ENCODE results near the gene MOB3B. TPM values are rescaled to one million over a fixed set of nuclear protein-coding genes. Genes with fewer than 3 reads are reported as not detected.

The MOB3B gene
- total and polyA plus RNA-seq, 10 of the 15 experiments (the other 5 are each of a cell fraction or from before 2014, with no cell fraction given), result 0.44 to 2.7 (median 0.91) TPM

DNA sequence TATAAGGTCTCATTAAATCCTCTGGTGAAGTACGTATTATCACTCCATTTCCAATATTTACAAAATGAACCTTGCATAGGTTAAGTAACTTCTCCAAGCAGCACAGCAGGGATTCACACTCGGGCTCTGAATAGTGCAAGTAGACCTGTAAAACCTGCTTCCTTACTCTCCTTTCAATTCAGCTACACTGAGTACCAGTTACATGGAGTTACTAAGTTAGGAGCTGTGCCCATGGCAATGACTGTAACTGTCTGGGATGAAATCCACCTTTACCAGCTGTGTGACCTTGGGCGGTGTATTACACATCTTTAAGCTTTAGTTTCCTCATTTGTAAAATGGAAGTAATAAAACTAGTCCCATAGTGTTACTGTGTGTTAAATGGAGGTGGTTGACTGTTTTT lies 15.9 kb upstream of the MOB3B start:
- Histone ChIP-seq H3K79me2 (ENCODE audit: control insufficient read depth, insufficient read depth, low read length) (no peaks in the 10 kb centered on the region), H3K36me3 (ENCODE audit: control insufficient read depth in 2 of 2, insufficient read depth in 2 of 2, low read length in 1 of 2) (no peaks in the 10 kb centered on the region; a peak in 1 of 4 replicates), H3K4me3 (no peak overlapping the region), H2AFZ (ENCODE audit: control insufficient read depth, low read depth, low read length) (no peak overlapping the region), H3K9ac (ENCODE audit: control insufficient read depth, insufficient read depth, low read length) (no peak overlapping the region), H4K20me1 (ENCODE audit: control insufficient read depth, insufficient read depth) (no peaks in the 10 kb centered on the region), H3K9me3 (replicated peaks; ENCODE audit: control insufficient read depth, insufficient read depth, low read length) (no peaks in the 10 kb centered on the region), H3K4me2 (ENCODE audit: control insufficient read depth, insufficient read depth) (no peak overlapping the region), H3K27ac (ENCODE audit: control insufficient read depth, insufficient read depth) (no peak overlapping the region), H3K4me1 (ENCODE audit: control insufficient read depth, insufficient read depth, low read length) (no peaks in the 10 kb centered on the region), H3K27me3 (replicated peaks in 1 of 2; ENCODE audit: control insufficient read depth in 2 of 2, insufficient read depth in 2 of 2, low read length in 1 of 2) (no peaks in the 10 kb centered on the region)
- intact Hi-C loops (cut with micrococcal nuclease; ENCODE audit: unreplicated experiment) (loop anchor here (5.0 kb wide), 1 partner anchor 298 kb away; no protein-coding TSS in a partner anchor), in situ Hi-C loops (cut with MboI) (no loop called here)
- ChIA-PET POLR2A (no interaction called here), CTCF (interaction anchor here (0.9 to 6.2 kb wide), 10 partner anchors 8 to 513 kb away, joined by 3 to 100 read pairs (median 6); partner anchors contain the start of gene MOB3B), RAD21 (ENCODE audit: unreplicated experiment) (interaction anchor here (1.2 to 5.8 kb wide), 4 partner anchors 12 to 527 kb away, joined by 3 to 85 read pairs (median 4); no protein-coding TSS in a partner anchor), SMC1A (ENCODE audit: uncharacterized antibody, unreplicated experiment) (interaction anchor here (0.6 to 5.8 kb wide), 11 partner anchors 11 to 376 kb away, joined by 3 to 91 read pairs (median 4); partner anchors contain the start of genes C9orf72 and MOB3B)
- DNase-seq (ENCODE audit: low read depth, low spot score) (no peak), ATAC-seq (no peak), FAIRE-seq (peak; percentile 75)
- WGBS (ENCODE audit: insufficient coverage, insufficient replicate concordance, low lambda C conversion rate, missing lambda C conversion rate), result 97% methylated on average over 3 of the region's 3 CpGs
- no TSS peak for BruUV-seq (replicated peaks)
- TF ChIP-seq BHLHE40 (IDR thresholded peaks at IDR 0.05; ENCODE audit: borderline replicate concordance in 1 of 2, low read depth in 2 of 2, low read length in 1 of 2) (no peak), ZNF24 (IDR thresholded peaks at IDR 0.05) (no peak), DPF2 (IDR thresholded peaks at IDR 0.05) (no peak), FOXM1 (IDR thresholded peaks at IDR 0.05; ENCODE audit: low read depth, low read length) (no peak), NFYA (IDR thresholded peaks at IDR 0.05; ENCODE audit: borderline replicate concordance, low read depth, low read length) (no peak), YBX1 (IDR thresholded peaks at IDR 0.05) (no peak), EZH2 (IDR thresholded peaks at IDR 0.05; ENCODE audit: borderline replicate concordance, control insufficient read depth, low read depth, low read length) (no peak), ZNF622 (IDR thresholded peaks at IDR 0.05) (no peak)

All from GM12878 (cell line).